Uterus (tissue), 4 donors: Measurements from ENCODE around the gene TOMM5. TPM values are rescaled to one million over a fixed set of nuclear protein-coding genes. Genes with fewer than 3 reads are reported as not detected.

Experiments used
- DNase-seq, 2 donors: peaks; one replicate each; pipeline ENCODE4 v3.0.0-alpha.2; 2019 to 2020
- H3K27ac ChIP-seq, 2 donors: fragments of 200-600 bp; sonication (generic); 1 replicate in 1 of 2; 2 replicates in 1 of 2; pipeline ENCODE4 v1.5.1; 2016 to 2018
- H3K27me3 ChIP-seq, 2 donors: fragments of 200-600 bp; sonication (generic); one replicate each; pipeline ENCODE4 v1.5.1; 2018 to 2019; ENCODE audit warnings: control low read depth in 1 of 2
- H3K36me3 ChIP-seq, 2 donors: fragments of 200-600 bp; sonication (generic); one replicate each; pipeline ENCODE4 v1.5.1; 2019; ENCODE audit warnings: control low read depth in 1 of 2
- H3K4me1 ChIP-seq, 2 donors: fragments of 200-600 bp; sonication (generic); one replicate each; pipeline ENCODE4 v1.5.1; 2018 to 2019; ENCODE audit warnings: control low read depth in 1 of 2
- H3K4me3 ChIP-seq, 2 donors: fragments of 200-600 bp; sonication (generic); 1 replicate in 1 of 2; 2 replicates in 1 of 2; pipeline ENCODE4 v1.5.1; 2018 to 2019; ENCODE audit warnings: mild to moderate bottlenecking in 1 of 2
- H3K9me3 ChIP-seq, 2 donors: fragments of 200-600 bp; sonication (generic); one replicate each; pipeline ENCODE4 v1.5.1; 2019; ENCODE audit warnings: control low read depth in 1 of 2
- CTCF ChIP-seq, 4 experiments: fragments of 200-600 bp in 2 of 4; fragments of 450-650 bp in 2 of 4; sonication (generic) in 2 of 4; IDR thresholded peaks; one replicate each; pipeline ENCODE4 v1.5.1; 2016 to 2019; ENCODE audit warnings: antibody characterized with exemption in 4 of 4, mild to moderate bottlenecking in 2 of 4, moderate library complexity in 1 of 4
- POLR2A ChIP-seq, 2 donors: fragments of 450-650 bp; IDR thresholded peaks; one replicate each; pipeline ENCODE4 v1.6.1; 2016; ENCODE audit warnings: antibody characterized with exemption in 2 of 2, mild to moderate bottlenecking in 1 of 2, moderate library complexity in 1 of 2
- intact Hi-C: fragments of 100-400 bp; cut with DNase I; formaldehyde crosslinking; loops from one replicate; pipeline ENCODE4 v1.15.1; 2023; ENCODE audit warnings: low total_unique reads
- total RNA-seq, 4 donors: library from RNA; depleted of rRNA in 3 of 4; stranded (reverse); fragments of >200 nt in 3 of 4; gene quantifications; one replicate each; pipeline versions ENCODE4 v1.1.0 to v1.2.4, GENCODE V29; 2014 to 2023
- donor health status: DM: yes; HTN: yes; CAD: no.

The TOMM5 gene
- total RNA-seq, 4 donors from 2014 or later = 58.1 to 136 (median 94.7) TPM

- no peaks in the 10 kb centered on the region for H3K36me3 ChIP-seq
- intact Hi-C loops = no loop called here
- no peak for TF ChIP-seq POLR2A (IDR thresholded peaks at IDR 0.05)
- no peak for TF ChIP-seq CTCF (IDR thresholded peaks at IDR 0.05)
- no peak for DNase-seq
- H3K4me3 ChIP-seq = no peak overlapping the region
- no peaks in the 10 kb centered on the region for H3K9me3 ChIP-seq
- no peak overlapping the region for H3K27ac ChIP-seq
- no peaks in the 10 kb centered on the region for H3K4me1 ChIP-seq
- H3K27me3 ChIP-seq = no peaks in the 10 kb centered on the region
Observed at GRCh38 chr9:37571282-37571681, 21.1 kb downstream of the TOMM5 start.

GRCh38 chr9:37566716-37567115, 25.7 kb downstream of the TOMM5 start:
- no peaks in the 10 kb centered on the region for H3K36me3 ChIP-seq
- H3K4me3 ChIP-seq = no peak overlapping the region
- intact Hi-C loops = no loop called here
- no peaks in the 10 kb centered on the region for H3K27me3 ChIP-seq
- H3K4me1 ChIP-seq = no peaks in the 10 kb centered on the region
- no peak for TF ChIP-seq CTCF (IDR thresholded peaks at IDR 0.05)
- TF ChIP-seq POLR2A (IDR thresholded peaks at IDR 0.05) = no peak
- H3K9me3 ChIP-seq = no peaks in the 10 kb centered on the region
- no peak for DNase-seq
- no peak overlapping the region for H3K27ac ChIP-seq

- Histone ChIP-seq H3K27ac (no peak overlapping the region), H3K36me3 (no peaks in the 10 kb centered on the region), H3K4me1 (no peaks in the 10 kb centered on the region), H3K9me3 (no peaks in the 10 kb centered on the region), H3K4me3 (no peak overlapping the region), H3K27me3 (no peaks in the 10 kb centered on the region)
- DNase-seq = no peak
- intact Hi-C loops = no loop called here
- TF ChIP-seq CTCF (IDR thresholded peaks at IDR 0.05) (no peak), POLR2A (IDR thresholded peaks at IDR 0.05) (no peak)
Observed at GRCh38 chr9:37565661-37566618, 26.5 kb downstream of the TOMM5 start.

- Histone ChIP-seq H3K4me3 (no peak overlapping the region), H3K9me3 (no peaks in the 10 kb centered on the region), H3K36me3 (no peaks in the 10 kb centered on the region), H3K4me1 (no peaks in the 10 kb centered on the region), H3K27ac (no peak overlapping the region), H3K27me3 (no peaks in the 10 kb centered on the region)
- TF ChIP-seq POLR2A (IDR thresholded peaks at IDR 0.05) = no peak
- TF ChIP-seq CTCF (IDR thresholded peaks at IDR 0.05) = no peak
- no peak for DNase-seq
- intact Hi-C loops = no loop called here
Observed at GRCh38 chr9:37564916-37565315, 27.5 kb downstream of the TOMM5 start.

GRCh38 chr9:37563806-37564513, 28.4 kb downstream of the TOMM5 start:
- Histone ChIP-seq H3K27me3 (no peaks in the 10 kb centered on the region), H3K4me1 (no peaks in the 10 kb centered on the region), H3K9me3 (no peaks in the 10 kb centered on the region), H3K4me3 (no peak overlapping the region), H3K36me3 (no peaks in the 10 kb centered on the region), H3K27ac (no peak overlapping the region)
- no peak for DNase-seq
- intact Hi-C loops = no loop called here
- TF ChIP-seq CTCF (IDR thresholded peaks at IDR 0.05) (no peak), POLR2A (IDR thresholded peaks at IDR 0.05) (no peak)
